Gastroesophageal sphincter (tissue), 3 donors: ENCODE results near the gene ZNF775.

ENCODE experiments used
- POLR2AphosphoS5 ChIP-seq: sonication (generic); formaldehyde crosslinking; IDR thresholded peaks from one replicate; pipeline ENCODE4 v1.6.1; 2017; ENCODE audit warnings: antibody characterized with exemption
- TF ChIP-seq, protein P1 (sequence below), 4 experiments: fragments of 200-600 bp in 2 of 4; fragments of 450-650 bp in 2 of 4; sonication (generic) in 1 of 4; IDR thresholded peaks; one replicate each; pipeline ENCODE4 v1.5.1; 2017 to 2019; ENCODE audit warnings: antibody characterized with exemption in 4 of 4, mild to moderate bottlenecking in 2 of 4, moderate library complexity in 2 of 4

GRCh38 chr7:150417863-150418262 lies 38.7 kb downstream of the ZNF775 start:
- TF ChIP-seq, protein P1, sequence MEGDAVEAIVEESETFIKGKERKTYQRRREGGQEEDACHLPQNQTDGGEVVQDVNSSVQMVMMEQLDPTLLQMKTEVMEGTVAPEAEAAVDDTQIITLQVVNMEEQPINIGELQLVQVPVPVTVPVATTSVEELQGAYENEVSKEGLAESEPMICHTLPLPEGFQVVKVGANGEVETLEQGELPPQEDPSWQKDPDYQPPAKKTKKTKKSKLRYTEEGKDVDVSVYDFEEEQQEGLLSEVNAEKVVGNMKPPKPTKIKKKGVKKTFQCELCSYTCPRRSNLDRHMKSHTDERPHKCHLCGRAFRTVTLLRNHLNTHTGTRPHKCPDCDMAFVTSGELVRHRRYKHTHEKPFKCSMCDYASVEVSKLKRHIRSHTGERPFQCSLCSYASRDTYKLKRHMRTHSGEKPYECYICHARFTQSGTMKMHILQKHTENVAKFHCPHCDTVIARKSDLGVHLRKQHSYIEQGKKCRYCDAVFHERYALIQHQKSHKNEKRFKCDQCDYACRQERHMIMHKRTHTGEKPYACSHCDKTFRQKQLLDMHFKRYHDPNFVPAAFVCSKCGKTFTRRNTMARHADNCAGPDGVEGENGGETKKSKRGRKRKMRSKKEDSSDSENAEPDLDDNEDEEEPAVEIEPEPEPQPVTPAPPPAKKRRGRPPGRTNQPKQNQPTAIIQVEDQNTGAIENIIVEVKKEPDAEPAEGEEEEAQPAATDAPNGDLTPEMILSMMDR (IDR thresholded peaks at IDR 0.05), result no peak
- no peak for TF ChIP-seq POLR2AphosphoS5
